Dermis lymphatic vessel endothelial cell (primary cell): Measurements from ENCODE around the gene RTTN. TPM values are rescaled to one million over a fixed set of nuclear protein-coding genes. Genes with fewer than 3 reads are reported as not detected.

Experiments used
- total RNA-seq: library from RNA; depleted of rRNA; stranded (reverse); fragments of >200 nt; gene quantifications from 2 replicates; pipeline ENCODE4 v1.2.1, GENCODE V29; 2014

RTTN gene
- 10.6 and 18.4 TPM in 2 replicates for total RNA-seq

GRCh38 chr18:70205421-70206397 is at the start of gene RTTN:
Gene RTTN, minus strand, starts transcription at chr18:70205687. Its CDS starts 29 bp downstream, at chr18:70205658.

Other genes starting within 250 kb of the RTTN start
- gene SOCS6, start 83.4 kb upstream of the RTTN start, total RNA-seq: 26.8 and 42.7 TPM in 2 replicates